ENCODE results near the gene PRKN. TPM values are rescaled to one million over a fixed set of nuclear protein-coding genes. Genes with fewer than 3 reads are reported as not detected.

PRKN gene
- total and polyA plus RNA-seq, 9 of the 15 experiments (the other 6 are each of a cell fraction or from before 2014, with no cell fraction given), result 0.03 to 0.96 (median 0.15) TPM; not detected in 2

DNA sequence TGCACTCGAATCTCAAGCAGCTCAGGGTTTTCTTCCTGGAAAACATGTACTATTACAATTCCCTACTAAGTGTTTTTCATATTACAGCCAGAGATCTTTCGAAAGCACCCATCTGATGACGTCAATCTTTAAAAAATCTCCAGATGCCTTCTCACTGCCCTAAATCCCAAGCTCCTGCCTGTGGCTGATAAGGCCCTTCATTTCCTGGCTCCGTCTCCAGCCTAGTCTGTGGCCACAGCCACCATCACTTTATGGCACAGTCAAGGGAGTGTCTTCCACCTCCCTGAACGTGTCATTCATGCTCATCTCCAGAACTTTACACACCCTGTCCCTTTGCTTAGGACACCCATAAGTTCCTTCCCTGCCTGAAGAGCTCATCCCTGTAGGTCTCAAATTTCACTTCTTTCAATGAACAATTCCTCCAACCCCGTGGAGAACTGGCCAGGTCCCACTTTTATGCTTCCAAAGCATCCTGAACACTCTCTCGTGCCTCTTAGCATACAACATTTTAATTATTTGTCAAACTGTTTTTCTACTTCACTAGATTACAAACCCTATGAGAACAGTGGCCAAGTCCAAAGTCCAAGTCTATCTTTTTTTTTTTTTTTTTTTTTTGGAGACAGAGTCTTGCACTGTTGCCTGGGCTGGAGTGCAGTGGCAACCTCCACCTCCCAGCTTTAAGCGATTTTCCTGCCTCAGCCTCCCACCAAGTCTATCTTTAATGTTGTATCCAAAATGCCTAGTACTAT lies 1347.6 kb downstream of the PRKN start (continued):
- TF ChIP-seq, protein P1, sequence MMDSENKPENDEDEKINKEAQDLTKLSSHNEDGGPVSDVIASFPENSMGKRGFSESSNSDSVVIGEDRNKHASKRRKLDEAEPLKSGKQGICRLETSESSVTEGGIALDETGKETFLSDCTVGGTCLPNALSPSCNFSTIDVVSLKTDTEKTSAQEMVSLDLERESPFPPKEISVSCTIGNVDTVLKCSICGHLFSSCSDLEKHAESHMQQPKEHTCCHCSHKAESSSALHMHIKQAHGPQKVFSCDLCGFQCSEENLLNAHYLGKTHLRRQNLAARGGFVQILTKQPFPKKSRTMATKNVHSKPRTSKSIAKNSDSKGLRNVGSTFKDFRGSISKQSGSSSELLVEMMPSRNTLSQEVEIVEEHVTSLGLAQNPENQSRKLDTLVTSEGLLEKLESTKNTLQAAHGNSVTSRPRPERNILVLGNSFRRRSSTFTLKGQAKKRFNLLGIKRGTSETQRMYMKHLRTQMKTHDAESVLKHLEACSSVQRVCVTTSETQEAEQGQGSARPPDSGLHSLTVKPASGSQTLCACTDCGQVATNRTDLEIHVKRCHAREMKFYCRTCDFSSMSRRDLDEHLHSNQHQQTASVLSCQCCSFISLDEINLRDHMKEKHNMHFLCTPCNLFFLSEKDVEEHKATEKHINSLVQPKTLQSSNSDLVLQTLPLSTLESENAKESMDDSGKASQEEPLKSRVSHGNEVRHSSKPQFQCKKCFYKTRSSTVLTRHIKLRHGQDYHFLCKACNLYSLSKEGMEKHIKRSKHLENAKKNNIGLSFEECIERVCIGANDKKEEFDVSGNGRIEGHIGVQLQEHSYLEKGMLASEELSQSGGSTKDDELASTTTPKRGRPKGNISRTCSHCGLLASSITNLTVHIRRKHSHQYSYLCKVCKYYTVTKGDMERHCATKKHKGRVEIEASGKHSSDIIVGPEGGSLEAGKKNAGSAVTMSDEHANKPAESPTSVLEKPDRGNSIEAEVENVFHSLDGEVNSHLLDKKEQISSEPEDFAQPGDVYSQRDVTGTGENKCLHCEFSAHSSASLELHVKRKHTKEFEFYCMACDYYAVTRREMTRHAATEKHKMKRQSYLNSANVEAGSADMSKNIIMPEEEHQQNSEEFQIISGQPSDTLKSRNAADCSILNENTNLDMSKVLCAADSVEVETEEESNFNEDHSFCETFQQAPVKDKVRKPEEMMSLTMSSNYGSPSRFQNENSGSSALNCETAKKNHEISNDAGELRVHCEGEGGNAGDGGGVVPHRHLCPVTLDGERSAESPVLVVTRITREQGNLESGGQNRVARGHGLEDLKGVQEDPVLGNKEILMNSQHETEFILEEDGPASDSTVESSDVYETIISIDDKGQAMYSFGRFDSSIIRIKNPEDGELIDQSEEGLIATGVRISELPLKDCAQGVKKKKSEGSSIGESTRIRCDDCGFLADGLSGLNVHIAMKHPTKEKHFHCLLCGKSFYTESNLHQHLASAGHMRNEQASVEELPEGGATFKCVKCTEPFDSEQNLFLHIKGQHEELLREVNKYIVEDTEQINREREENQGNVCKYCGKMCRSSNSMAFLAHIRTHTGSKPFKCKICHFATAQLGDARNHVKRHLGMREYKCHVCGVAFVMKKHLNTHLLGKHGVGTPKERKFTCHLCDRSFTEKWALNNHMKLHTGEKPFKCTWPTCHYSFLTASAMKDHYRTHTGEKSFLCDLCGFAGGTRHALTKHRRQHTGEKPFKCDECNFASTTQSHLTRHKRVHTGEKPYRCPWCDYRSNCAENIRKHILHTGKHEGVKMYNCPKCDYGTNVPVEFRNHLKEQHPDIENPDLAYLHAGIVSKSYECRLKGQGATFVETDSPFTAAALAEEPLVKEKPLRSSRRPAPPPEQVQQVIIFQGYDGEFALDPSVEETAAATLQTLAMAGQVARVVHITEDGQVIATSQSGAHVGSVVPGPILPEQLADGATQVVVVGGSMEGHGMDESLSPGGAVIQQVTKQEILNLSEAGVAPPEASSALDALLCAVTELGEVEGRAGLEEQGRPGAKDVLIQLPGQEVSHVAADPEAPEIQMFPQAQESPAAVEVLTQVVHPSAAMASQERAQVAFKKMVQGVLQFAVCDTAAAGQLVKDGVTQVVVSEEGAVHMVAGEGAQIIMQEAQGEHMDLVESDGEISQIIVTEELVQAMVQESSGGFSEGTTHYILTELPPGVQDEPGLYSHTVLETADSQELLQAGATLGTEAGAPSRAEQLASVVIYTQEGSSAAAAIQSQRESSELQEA (IDR thresholded peaks at IDR 0.05; ENCODE audit: low read depth), result no peak
- TF ChIP-seq MECOM (CRISPR knock-in tag; IDR thresholded peaks at IDR 0.05) (peak; percentile 95), POLR3G (IDR thresholded peaks at IDR 0.05; ENCODE audit: extremely low read depth, insufficient read length, insufficient replicate concordance) (no peak), HDAC1 (IDR thresholded peaks at IDR 0.05) (peak in 1 of 2 experiments; percentile 65; a peak in 2 of 4 replicates), ZNF217 (CRISPR knock-in tag; IDR thresholded peaks at IDR 0.05) (no peak), GABPA (tag; conservative IDR thresholded peaks at IDR 0.05; ENCODE audit: low read depth) (no peak), ELF4 (CRISPR knock-in tag; IDR thresholded peaks at IDR 0.05) (peak; percentile 92), ZNF224 (CRISPR knock-in tag; IDR thresholded peaks at IDR 0.05) (no peak), U2AF1 (optimal IDR thresholded peaks at IDR 0.05; ENCODE audit: low read depth, low read length) (no peak), TRIM24 (IDR thresholded peaks at IDR 0.05) (peak; percentile 82 to 89), TEAD1 (CRISPR knock-in tag; IDR thresholded peaks at IDR 0.05) (peak in 1 of 2 experiments; percentile 61; a peak in 1 of 4 replicates), CEBPB (tag; IDR thresholded peaks at IDR 0.05) (peak; percentile 80), RBM17 (IDR thresholded peaks at IDR 0.05; ENCODE audit: borderline replicate concordance, low read depth, low read length) (no peak), DMBX1 (CRISPR knock-in tag; IDR thresholded peaks at IDR 0.05; ENCODE audit: borderline replicate concordance) (peak; percentile 65; the same call in 1 of the 2 replicates), ZNF41 (CRISPR knock-in tag; conservative IDR thresholded peaks at IDR 0.05) (no peak), ZNF316 (IDR thresholded peaks at IDR 0.05) (no peak), CBFA2T2 (conservative IDR thresholded peaks at IDR 0.05) (peak; percentile 94), NFIC (IDR thresholded peaks at IDR 0.05) (peak; percentile 78), ZC3H4 (CRISPR knock-in tag; IDR thresholded peaks at IDR 0.05; ENCODE audit: borderline replicate concordance) (no peak)
- TF ChIP-seq, protein P2, sequence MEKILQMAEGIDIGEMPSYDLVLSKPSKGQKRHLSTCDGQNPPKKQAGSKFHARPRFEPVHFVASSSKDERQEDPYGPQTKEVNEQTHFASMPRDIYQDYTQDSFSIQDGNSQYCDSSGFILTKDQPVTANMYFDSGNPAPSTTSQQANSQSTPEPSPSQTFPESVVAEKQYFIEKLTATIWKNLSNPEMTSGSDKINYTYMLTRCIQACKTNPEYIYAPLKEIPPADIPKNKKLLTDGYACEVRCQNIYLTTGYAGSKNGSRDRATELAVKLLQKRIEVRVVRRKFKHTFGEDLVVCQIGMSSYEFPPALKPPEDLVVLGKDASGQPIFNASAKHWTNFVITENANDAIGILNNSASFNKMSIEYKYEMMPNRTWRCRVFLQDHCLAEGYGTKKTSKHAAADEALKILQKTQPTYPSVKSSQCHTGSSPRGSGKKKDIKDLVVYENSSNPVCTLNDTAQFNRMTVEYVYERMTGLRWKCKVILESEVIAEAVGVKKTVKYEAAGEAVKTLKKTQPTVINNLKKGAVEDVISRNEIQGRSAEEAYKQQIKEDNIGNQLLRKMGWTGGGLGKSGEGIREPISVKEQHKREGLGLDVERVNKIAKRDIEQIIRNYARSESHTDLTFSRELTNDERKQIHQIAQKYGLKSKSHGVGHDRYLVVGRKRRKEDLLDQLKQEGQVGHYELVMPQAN (IDR thresholded peaks at IDR 0.05; ENCODE audit: borderline replicate concordance), result no peak
